ENCODE data around the gene KCNK6.

KCNK6 gene

GRCh38 chr19:38285567-38285966, 34.1 kb upstream of the KCNK6 start:
- no peak for DNase-seq (ENCODE audit: low spot score)
- no peak for TF ChIP-seq CTCF (IDR thresholded peaks at IDR 0.05; ENCODE audit: extremely low read depth, missing control alignments)

- no peak for DNase-seq (ENCODE audit: low spot score)
- TF ChIP-seq CTCF (IDR thresholded peaks at IDR 0.05; ENCODE audit: extremely low read depth, missing control alignments) = no peak
Observed at GRCh38 chr19:38287604-38288003, 32.0 kb upstream of the KCNK6 start.

GRCh38 chr19:38288123-38288855, 31.4 kb upstream of the KCNK6 start:
- no peak for DNase-seq (ENCODE audit: low spot score)
- no peak for TF ChIP-seq CTCF (IDR thresholded peaks at IDR 0.05; ENCODE audit: extremely low read depth, missing control alignments)

GRCh38 chr19:38289955-38290354, 29.7 kb upstream of the KCNK6 start:
- no peak for TF ChIP-seq CTCF (IDR thresholded peaks at IDR 0.05; ENCODE audit: extremely low read depth, missing control alignments)
- no peak for DNase-seq (ENCODE audit: low spot score)

GRCh38 chr19:38290631-38291147, 29.0 kb upstream of the KCNK6 start:
- no peak for DNase-seq (ENCODE audit: low spot score)
- TF ChIP-seq CTCF (IDR thresholded peaks at IDR 0.05; ENCODE audit: extremely low read depth, missing control alignments) = no peak

GRCh38 chr19:38291855-38292254, 27.8 kb upstream of the KCNK6 start:
- DNase-seq (ENCODE audit: low spot score) = no peak
- no peak for TF ChIP-seq CTCF (IDR thresholded peaks at IDR 0.05; ENCODE audit: extremely low read depth, missing control alignments)

- TF ChIP-seq CTCF (IDR thresholded peaks at IDR 0.05; ENCODE audit: extremely low read depth, missing control alignments) = no peak
- no peak for DNase-seq (ENCODE audit: low spot score)
Observed at GRCh38 chr19:38293281-38293680, 26.4 kb upstream of the KCNK6 start.

Measured in GM20000 (cell line).